ENCODE measurements around the gene KCNMB1. TPM values are rescaled to one million over a fixed set of nuclear protein-coding genes. Genes with fewer than 3 reads are reported as not detected.
A peak's percentile ranks its signal among the peaks of the same experiment; 100 is the strongest.

KCNMB1 gene
- total and polyA plus RNA-seq, 9 donors, result 0.22 to 1.1 (median 0.74) TPM

DNA sequence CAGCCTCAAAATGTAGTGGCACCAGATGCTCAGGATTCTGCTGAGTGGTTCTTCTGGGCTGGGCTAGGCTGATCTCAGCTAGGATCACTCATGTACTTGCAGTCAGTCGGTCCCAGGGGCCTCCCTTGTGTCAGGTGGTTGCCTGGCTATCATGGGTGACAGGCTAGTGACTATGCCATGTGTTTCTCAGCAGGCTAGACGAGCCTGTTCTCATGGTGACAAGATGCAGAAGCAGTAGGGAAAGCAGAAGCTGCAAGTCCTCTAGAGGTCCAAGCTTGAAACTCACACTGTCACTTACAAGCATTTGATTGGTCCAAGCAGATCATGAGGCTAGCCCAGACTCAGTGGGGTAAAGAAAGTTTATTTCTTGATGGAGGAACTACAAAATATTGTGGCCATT is 15.2 kb upstream of the KCNMB1 start:
- Histone ChIP-seq H3K27me3 (ENCODE audit: control insufficient read depth, insufficient read depth, low read length) (peaks cover 3% of the 10 kb centered on the region), H3K27ac (ENCODE audit: low read length) (no peak overlapping the region), H3K9me3 (replicated peaks; ENCODE audit: control insufficient read depth, low read depth, low read length) (peaks cover 2% of the 10 kb centered on the region), H3K4me3 (ENCODE audit: low read length) (no peak overlapping the region), H3K36me3 (ENCODE audit: control insufficient read depth, insufficient read depth, low read length) (no peaks in the 10 kb centered on the region), H3K4me1 (ENCODE audit: control insufficient read depth, insufficient read depth, low read length) (peaks cover 21% of the 10 kb centered on the region)
- no peak for DNase-seq
- 67% methylated on average over 1 of the region's 2 CpGs for WGBS (ENCODE audit: insufficient coverage)

DNA sequence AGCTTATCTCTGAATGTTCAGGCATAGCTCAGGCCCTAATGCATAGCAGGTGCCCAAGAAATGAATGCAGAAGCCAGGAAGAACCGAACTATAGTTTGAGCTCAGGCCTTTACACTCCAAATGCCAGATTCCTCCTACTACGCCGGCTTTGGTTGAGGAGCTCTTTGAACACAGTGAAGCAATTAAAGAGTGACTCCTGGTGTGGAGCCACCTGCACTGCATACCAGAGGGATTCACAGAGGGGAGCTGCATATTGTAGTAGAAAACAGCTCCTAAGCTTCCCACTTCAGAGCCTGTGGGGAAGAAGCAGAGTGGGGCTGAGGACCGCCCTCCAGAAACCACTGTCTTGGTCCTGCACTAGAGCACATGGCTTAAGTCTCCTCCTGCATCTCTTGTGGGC is 14.5 kb upstream of the KCNMB1 start:
- Histone ChIP-seq H3K27me3 (ENCODE audit: control insufficient read depth, insufficient read depth, low read length) (peaks cover 3% of the 10 kb centered on the region), H3K36me3 (ENCODE audit: control insufficient read depth, insufficient read depth, low read length) (no peaks in the 10 kb centered on the region), H3K4me3 (ENCODE audit: low read length) (no peak overlapping the region), H3K9me3 (replicated peaks; ENCODE audit: control insufficient read depth, low read depth, low read length) (peaks cover 2% of the 10 kb centered on the region), H3K27ac (ENCODE audit: low read length) (no peak overlapping the region), H3K4me1 (ENCODE audit: control insufficient read depth, insufficient read depth, low read length) (peaks cover 14% of the 10 kb centered on the region)
- no peak for DNase-seq
- 26% methylated on average over 3 of the region's 4 CpGs for WGBS (ENCODE audit: insufficient coverage)

GRCh38 chr5:170402508-170402907 is 13.3 kb upstream of the KCNMB1 start:
- Histone ChIP-seq H3K27me3 (ENCODE audit: control insufficient read depth, insufficient read depth, low read length) (peaks cover 3% of the 10 kb centered on the region), H3K27ac (ENCODE audit: low read length) (no peak overlapping the region), H3K4me3 (ENCODE audit: low read length) (no peak overlapping the region), H3K36me3 (ENCODE audit: control insufficient read depth, insufficient read depth, low read length) (no peaks in the 10 kb centered on the region), H3K9me3 (replicated peaks; ENCODE audit: control insufficient read depth, low read depth, low read length) (peaks cover 2% of the 10 kb centered on the region), H3K4me1 (ENCODE audit: control insufficient read depth, insufficient read depth, low read length) (peaks cover 7% of the 10 kb centered on the region)
- no peak for DNase-seq
- WGBS (ENCODE audit: insufficient coverage), result 100% methylated on average over 1 of the region's 2 CpGs

DNA sequence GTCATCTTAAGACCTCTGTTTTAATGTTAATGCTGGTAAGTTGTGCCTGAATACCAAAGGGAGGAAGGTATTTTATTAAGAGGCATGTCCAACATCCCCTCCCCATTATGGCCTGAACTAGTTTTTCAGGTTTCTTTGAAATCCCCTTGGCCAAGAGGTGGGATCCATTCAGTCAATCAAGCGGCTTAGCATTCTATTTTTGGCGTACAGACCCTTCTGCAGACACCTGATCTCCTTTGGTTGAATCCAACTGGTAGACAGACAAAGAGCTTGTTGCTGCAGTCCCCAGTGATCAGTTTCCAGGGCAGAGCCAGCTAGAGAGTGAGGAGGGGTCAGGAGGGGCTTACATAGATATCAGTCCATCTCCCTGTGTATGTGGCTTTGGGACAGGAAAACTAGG is 7.9 kb upstream of the KCNMB1 start:
- Histone ChIP-seq H3K9me3 (replicated peaks; ENCODE audit: control insufficient read depth, low read depth, low read length) (peaks cover 2% of the 10 kb centered on the region), H3K4me1 (ENCODE audit: control insufficient read depth, insufficient read depth, low read length) (peaks cover 3% of the 10 kb centered on the region), H3K4me3 (ENCODE audit: low read length) (no peak overlapping the region), H3K36me3 (ENCODE audit: control insufficient read depth, insufficient read depth, low read length) (no peaks in the 10 kb centered on the region), H3K27ac (ENCODE audit: low read length) (no peak overlapping the region), H3K27me3 (ENCODE audit: control insufficient read depth, insufficient read depth, low read length) (peaks cover 4% of the 10 kb centered on the region)
- 73% methylated on average over 2 of the region's 2 CpGs for WGBS (ENCODE audit: insufficient coverage)
- no peak for DNase-seq

DNA sequence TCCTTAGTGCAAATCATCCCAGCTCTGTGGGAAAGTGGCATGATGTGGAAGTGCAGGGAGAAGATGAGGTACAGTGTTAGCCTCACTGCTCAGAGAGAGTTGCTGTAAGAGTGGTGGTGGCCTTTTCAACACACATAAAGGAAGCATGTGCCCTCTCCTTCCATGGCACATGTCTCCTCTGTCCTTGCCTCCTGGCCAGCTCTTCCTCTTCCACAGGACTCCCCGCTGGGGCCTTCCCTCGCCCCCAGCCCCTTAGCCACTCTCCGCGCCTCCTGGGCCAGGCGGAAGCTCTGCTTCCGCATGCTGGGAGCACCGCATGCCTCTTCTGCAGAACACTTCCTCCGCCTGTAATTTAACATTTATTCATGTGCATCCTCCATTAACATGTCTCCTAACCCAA is 4.8 kb upstream of the KCNMB1 start:
- H3K27ac ChIP-seq (ENCODE audit: low read length), result no peak overlapping the region
- peaks cover 4% of the 10 kb centered on the region for H3K27me3 ChIP-seq (ENCODE audit: control insufficient read depth, insufficient read depth, low read length)
- H3K4me3 ChIP-seq (ENCODE audit: low read length), result no peak overlapping the region
- H3K4me1 ChIP-seq (ENCODE audit: control insufficient read depth, insufficient read depth, low read length), result peaks cover 7% of the 10 kb centered on the region
- DNase-seq, result peak; percentile 40
- no peaks in the 10 kb centered on the region for H3K36me3 ChIP-seq (ENCODE audit: control insufficient read depth, insufficient read depth, low read length)
- no peaks in the 10 kb centered on the region for H3K9me3 ChIP-seq (replicated peaks; ENCODE audit: control insufficient read depth, low read depth, low read length)
- 72% methylated on average over 8 of the region's 8 CpGs for WGBS (ENCODE audit: insufficient coverage)

DNA sequence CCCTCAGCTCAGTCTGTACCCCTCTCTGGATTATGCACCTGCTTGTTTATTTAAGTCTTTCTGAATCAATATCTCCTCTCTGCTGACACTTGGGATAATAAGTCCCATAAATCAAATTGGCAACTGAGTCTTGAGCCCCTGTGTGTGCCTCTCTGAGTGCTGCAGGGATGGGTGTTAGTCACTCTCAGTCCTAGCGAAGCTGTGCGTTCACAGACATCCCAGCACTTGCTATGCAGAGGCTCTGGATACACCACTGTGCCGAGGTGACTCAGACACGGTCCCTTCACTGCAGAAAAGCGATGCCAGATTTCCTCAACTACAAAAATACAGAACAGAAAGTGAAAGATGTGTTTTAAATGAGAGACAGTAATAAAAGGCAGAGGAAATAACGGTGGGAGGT is 4.1 kb upstream of the KCNMB1 start:
- Histone ChIP-seq H3K9me3 (replicated peaks; ENCODE audit: control insufficient read depth, low read depth, low read length) (no peaks in the 10 kb centered on the region), H3K27me3 (ENCODE audit: control insufficient read depth, insufficient read depth, low read length) (peaks cover 4% of the 10 kb centered on the region), H3K36me3 (ENCODE audit: control insufficient read depth, insufficient read depth, low read length) (no peaks in the 10 kb centered on the region), H3K4me1 (ENCODE audit: control insufficient read depth, insufficient read depth, low read length) (peaks cover 9% of the 10 kb centered on the region), H3K27ac (ENCODE audit: low read length) (no peak overlapping the region), H3K4me3 (ENCODE audit: low read length) (no peak overlapping the region)
- 68% methylated on average over 2 of the region's 6 CpGs for WGBS (ENCODE audit: insufficient coverage)
- peak; percentile 23 for DNase-seq

DNA sequence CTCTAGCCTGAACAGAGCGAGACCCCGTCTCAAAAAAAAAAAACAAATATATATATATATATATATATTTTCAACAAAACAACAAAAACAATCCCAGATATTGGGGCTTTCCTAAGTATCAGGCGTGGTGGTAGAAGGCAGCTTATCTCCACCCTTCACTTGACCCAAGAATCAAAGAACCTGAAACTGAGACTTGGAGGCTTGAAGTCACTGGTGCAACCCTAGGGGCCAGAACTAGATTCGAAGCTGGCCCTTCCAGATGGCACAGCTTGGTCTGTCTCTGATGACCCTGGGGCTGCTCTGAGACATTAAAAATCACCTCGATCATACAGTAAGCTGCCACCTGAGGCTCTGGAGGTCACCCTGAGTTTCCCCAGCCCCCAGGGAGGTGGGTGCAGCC is 1.3 kb upstream of the KCNMB1 start:
- Histone ChIP-seq H3K27ac (ENCODE audit: low read length) (no peak overlapping the region), H3K36me3 (ENCODE audit: control insufficient read depth, insufficient read depth, low read length) (no peaks in the 10 kb centered on the region), H3K4me3 (ENCODE audit: low read length) (no peak overlapping the region), H3K4me1 (ENCODE audit: control insufficient read depth, insufficient read depth, low read length) (peaks cover 9% of the 10 kb centered on the region), H3K9me3 (replicated peaks; ENCODE audit: control insufficient read depth, low read depth, low read length) (no peaks in the 10 kb centered on the region), H3K27me3 (ENCODE audit: control insufficient read depth, insufficient read depth, low read length) (peaks cover 2% of the 10 kb centered on the region)
- DNase-seq, result no peak
- 74% methylated on average over 3 of the region's 5 CpGs for WGBS (ENCODE audit: insufficient coverage)

DNA sequence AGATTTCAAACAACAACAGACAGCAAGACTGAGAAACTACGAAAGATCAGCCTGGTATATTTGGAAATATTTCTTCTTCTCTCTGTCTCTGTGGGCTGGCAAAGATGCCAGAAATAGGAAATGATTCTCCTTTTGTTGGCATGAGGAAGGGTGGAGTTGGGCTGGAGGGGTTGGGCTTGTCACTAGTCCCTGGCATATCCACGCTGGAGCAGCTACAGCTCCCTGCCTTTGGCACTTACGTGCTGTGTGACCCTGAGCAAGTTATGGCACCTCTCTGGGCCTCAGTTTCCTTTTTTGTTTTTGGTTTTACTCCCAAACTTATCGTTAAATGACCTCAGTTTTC is 354 bp upstream of the KCNMB1 start:
- WGBS (ENCODE audit: insufficient coverage), result 61% methylated on average over 3 of the region's 4 CpGs
- Histone ChIP-seq H3K4me1 (ENCODE audit: control insufficient read depth, insufficient read depth, low read length) (peaks cover 9% of the 10 kb centered on the region), H3K27ac (ENCODE audit: low read length) (no peak overlapping the region), H3K27me3 (ENCODE audit: control insufficient read depth, insufficient read depth, low read length) (no peaks in the 10 kb centered on the region), H3K9me3 (replicated peaks; ENCODE audit: control insufficient read depth, low read depth, low read length) (no peaks in the 10 kb centered on the region), H3K36me3 (ENCODE audit: control insufficient read depth, insufficient read depth, low read length) (no peaks in the 10 kb centered on the region), H3K4me3 (ENCODE audit: low read length) (no peak overlapping the region)
- DNase-seq, result no peak

- Histone ChIP-seq H3K36me3 (ENCODE audit: control insufficient read depth, insufficient read depth, low read length) (no peaks in the 10 kb centered on the region), H3K4me3 (ENCODE audit: low read length) (no peak overlapping the region), H3K4me1 (ENCODE audit: control insufficient read depth, insufficient read depth, low read length) (peaks cover 11% of the 10 kb centered on the region), H3K27ac (ENCODE audit: low read length) (no peak overlapping the region), H3K9me3 (replicated peaks; ENCODE audit: control insufficient read depth, low read depth, low read length) (no peaks in the 10 kb centered on the region), H3K27me3 (ENCODE audit: control insufficient read depth, insufficient read depth, low read length) (peaks cover 4% of the 10 kb centered on the region)
- no peak for DNase-seq
- 61% methylated on average over 5 of the region's 6 CpGs for WGBS (ENCODE audit: insufficient coverage)
These were observed 1.2 kb downstream of the KCNMB1 start for GRCh38 chr5:170387775-170388639.

GRCh38 chr5:170386743-170387395 is 2.3 kb downstream of the KCNMB1 start:
- H3K36me3 ChIP-seq (ENCODE audit: control insufficient read depth, insufficient read depth, low read length), result no peaks in the 10 kb centered on the region
- H3K4me3 ChIP-seq (ENCODE audit: low read length), result no peak overlapping the region
- peaks cover 4% of the 10 kb centered on the region for H3K27me3 ChIP-seq (ENCODE audit: control insufficient read depth, insufficient read depth, low read length)
- no peak for DNase-seq
- WGBS (ENCODE audit: insufficient coverage), result 70% methylated on average over 4 of the region's 8 CpGs
- H3K4me1 ChIP-seq (ENCODE audit: control insufficient read depth, insufficient read depth, low read length), result peaks cover 11% of the 10 kb centered on the region
- no peak overlapping the region for H3K27ac ChIP-seq (ENCODE audit: low read length)
- H3K9me3 ChIP-seq (replicated peaks; ENCODE audit: control insufficient read depth, low read depth, low read length), result no peaks in the 10 kb centered on the region

Data from muscle of leg (tissue), 11 donors.